ENCODE data around the gene TPST1.

TPST1 gene

GRCh38 chr7:66409493-66409892, 204.4 kb downstream of the TPST1 start:
- no peak for TF ChIP-seq EZH2phosphoT487 (IDR thresholded peaks at IDR 0.05; ENCODE audit: low read depth)
- no peak for TF ChIP-seq CTCF (IDR thresholded peaks at IDR 0.05; ENCODE audit: low read depth, low read length)
- H3K4me1 ChIP-seq (ENCODE audit: low read length): no peaks in the 10 kb centered on the region
- H4K20me1 ChIP-seq (ENCODE audit: insufficient read depth, low read length): no peaks in the 10 kb centered on the region
- no peak overlapping the region for H3K4me2 ChIP-seq (ENCODE audit: low read length)
- H3K36me3 ChIP-seq (replicated peaks; ENCODE audit: low read depth, low read length): no peaks in the 10 kb centered on the region
- no peaks in the 10 kb centered on the region for H3K9me3 ChIP-seq (ENCODE audit: insufficient read depth, low read length)
- no peak overlapping the region for H3K9ac ChIP-seq (ENCODE audit: low read length)
- H3K27me3 ChIP-seq (ENCODE audit: low read depth, low read length): no peaks in the 10 kb centered on the region
- H3K79me2 ChIP-seq (ENCODE audit: low read length): no peaks in the 10 kb centered on the region
- H3K4me3 ChIP-seq (ENCODE audit: low read length): no peak overlapping the region
- H3K27ac ChIP-seq (ENCODE audit: low read length): no peak overlapping the region
- no peak overlapping the region for H2AFZ ChIP-seq (ENCODE audit: low read depth, low read length)
